Endometrium (tissue), 2 donors: Measurements from ENCODE around the gene ETS2.
"Not testable (repeated sequence)": the region's sequence is repeated elsewhere in the genome, so short reads cannot be mapped to it uniquely, and the experiment has no call there.

Source experiments
- FAIRE-seq: peaks from 2 replicates; lab custom pipeline; 2012; peaks lifted over from hg19 to GRCh38; lab: Jason Lieb, UNC
- donor health status: control.
- donor health status: control.

ETS2 gene

GRCh38 chr21:38839328-38840286, 33.9 kb downstream of the ETS2 start:
- no peak for FAIRE-seq

DNA sequence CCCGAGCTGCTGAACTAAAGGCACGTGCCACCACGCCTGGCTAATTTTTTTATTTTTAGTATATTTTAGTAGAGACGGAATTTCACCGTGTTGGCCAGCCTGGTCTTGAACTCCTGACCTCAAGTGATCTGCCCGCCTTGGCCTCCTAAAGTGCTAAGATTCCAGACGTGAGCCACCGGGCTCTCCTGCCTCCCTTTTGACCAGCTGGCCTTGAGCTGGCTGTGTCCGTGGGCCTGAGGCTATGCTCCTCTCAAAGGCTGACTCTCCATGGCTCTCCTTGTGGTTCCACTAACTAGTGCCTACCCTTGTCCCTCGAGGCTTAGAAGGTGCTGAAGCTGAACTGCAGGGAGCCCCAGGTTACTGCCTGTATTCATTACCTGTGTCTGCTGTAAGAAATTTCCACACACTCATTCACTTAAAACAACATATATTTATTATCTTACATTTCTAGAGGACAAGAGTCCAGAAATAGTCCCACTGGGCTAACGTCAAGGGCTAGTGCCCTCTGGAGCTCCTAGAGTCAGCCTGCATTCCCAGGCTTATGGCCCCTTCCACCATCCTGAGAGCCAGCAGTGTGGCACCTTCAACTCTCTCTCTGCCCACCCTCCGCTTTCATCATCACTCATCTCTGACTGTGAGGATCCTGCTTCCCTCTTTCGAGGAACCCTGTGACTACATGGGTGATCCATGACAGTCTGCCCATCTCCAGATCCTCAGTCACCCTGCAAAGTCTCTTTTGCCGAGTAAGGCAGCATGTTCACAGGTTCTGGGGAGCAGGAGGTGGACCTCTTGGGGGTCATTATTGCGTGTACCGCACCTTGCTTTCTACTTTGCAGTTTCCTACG, 34.9 kb downstream of the ETS2 start:
- no peak for FAIRE-seq

GRCh38 chr21:38841472-38841871, 35.7 kb downstream of the ETS2 start:
- no peak for FAIRE-seq

DNA sequence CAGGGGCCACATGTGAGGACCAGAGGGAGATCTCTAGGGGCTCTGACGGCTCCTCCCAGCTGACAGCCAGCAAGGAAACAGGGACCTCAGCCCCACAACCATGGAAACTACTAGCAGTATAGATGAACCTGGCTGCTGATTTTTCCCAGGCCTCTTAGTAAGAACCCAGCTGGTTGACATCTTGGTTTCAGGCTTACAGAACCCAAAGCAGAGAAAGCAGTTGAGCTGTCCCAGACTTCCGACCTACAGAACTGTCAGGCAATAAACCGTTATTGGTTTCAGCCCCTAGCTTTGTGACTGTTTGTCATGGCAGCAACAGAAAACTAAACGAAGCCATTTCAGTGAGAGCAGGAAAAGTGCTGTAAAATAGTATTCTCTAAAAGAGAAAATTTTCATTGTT, 36.4 kb downstream of the ETS2 start:
- no peak for FAIRE-seq

DNA sequence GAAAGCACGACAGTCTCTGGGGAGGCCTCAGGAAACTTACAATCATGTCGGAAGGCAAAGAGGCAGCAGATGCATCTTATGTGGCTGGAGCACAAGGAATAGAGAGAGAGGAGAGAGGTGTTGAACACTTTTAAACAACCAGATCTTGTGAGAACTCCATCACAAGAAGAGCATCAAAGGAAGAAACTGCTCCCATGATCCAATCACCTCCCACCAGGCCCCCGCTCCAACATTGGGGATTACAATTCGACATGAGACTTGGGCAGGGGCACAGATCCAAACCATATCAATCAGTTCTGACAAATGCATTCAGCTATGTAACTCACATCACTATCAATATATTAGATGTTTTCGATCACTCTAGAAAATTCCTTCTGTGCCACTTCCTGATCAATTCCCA, 37.6 kb downstream of the ETS2 start:
- no peak for FAIRE-seq

- no peak for FAIRE-seq
Observed at GRCh38 chr21:38843806-38844503, 38.2 kb downstream of the ETS2 start.

- not testable (repeated sequence) for FAIRE-seq
Observed at GRCh38 chr21:38845374-38845773, 39.6 kb downstream of the ETS2 start.

DNA sequence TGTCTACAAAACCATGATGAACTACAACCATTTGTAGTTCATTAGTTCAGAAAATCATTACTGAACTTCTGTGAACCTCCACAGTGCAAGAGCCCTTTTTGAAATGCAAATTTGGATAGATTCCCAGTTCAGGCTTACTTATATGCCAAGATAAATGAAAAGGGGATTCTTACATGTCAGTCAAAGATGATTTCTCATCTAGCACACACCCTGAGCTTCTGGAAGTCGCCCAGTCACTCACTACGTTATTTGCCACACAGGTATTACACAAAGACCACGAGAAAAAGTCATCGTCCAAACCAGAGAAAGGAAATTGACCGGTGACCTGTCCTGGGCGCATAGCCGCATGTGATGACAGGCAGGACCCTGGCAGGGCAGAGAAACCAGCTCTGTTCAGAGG, 41.8 kb downstream of the ETS2 start:
- no peak for FAIRE-seq

- FAIRE-seq, result no peak
Observed at GRCh38 chr21:38848187-38848609, 42.5 kb downstream of the ETS2 start.

- FAIRE-seq, result no peak
Observed at GRCh38 chr21:38849776-38850175, 44.0 kb downstream of the ETS2 start.

- no peak for FAIRE-seq
Observed at GRCh38 chr21:38850277-38850951, 44.7 kb downstream of the ETS2 start.

DNA sequence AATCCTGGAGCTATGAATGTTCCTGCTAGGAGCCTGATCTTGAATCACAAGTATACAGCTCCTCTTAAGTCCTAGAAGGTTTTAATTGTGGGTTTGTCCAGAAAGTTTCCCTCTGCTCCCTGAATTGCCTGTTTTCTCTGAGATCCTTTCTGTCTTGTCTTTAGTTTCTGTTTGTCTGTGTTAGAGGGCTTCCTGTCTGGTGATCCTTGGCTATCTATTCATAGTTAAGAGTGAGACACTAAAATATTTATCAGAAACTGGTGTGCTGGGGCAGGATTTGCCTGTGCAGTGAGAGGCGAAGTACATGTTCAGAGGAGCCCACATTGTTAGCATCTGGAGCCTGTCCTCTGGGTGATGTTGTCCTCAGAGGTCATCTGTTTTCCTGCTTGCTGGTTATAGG, 45.4 kb downstream of the ETS2 start:
- FAIRE-seq, result no peak

GRCh38 chr21:38852278-38852677, 46.5 kb downstream of the ETS2 start:
- no peak for FAIRE-seq

- no peak for FAIRE-seq
Observed at GRCh38 chr21:38852708-38853107, 47.0 kb downstream of the ETS2 start.

DNA sequence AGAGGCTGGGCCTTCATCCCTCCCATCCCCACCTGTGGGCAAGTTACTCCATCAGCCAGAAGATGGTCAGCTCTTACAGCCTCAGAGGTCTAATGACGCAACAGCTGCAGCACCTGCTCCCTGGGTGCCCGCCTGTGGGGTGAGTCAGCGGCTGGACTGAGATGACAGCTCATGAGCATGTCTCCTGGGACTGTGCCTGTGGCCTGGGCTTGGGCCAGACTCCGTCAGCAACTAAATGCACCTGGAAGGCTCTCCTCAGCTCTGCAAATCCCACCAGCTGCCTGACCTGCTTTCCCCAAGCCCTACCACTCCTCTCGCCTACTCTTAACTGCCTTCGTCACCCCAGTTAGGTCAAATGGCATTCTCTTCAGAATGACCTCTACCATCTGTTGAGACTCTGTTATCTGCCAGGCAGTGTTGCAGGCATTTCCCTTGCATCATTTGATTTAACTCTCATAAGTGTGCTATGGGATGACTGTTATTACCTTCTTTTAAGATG, 47.7 kb downstream of the ETS2 start:
- FAIRE-seq, result no peak

DNA sequence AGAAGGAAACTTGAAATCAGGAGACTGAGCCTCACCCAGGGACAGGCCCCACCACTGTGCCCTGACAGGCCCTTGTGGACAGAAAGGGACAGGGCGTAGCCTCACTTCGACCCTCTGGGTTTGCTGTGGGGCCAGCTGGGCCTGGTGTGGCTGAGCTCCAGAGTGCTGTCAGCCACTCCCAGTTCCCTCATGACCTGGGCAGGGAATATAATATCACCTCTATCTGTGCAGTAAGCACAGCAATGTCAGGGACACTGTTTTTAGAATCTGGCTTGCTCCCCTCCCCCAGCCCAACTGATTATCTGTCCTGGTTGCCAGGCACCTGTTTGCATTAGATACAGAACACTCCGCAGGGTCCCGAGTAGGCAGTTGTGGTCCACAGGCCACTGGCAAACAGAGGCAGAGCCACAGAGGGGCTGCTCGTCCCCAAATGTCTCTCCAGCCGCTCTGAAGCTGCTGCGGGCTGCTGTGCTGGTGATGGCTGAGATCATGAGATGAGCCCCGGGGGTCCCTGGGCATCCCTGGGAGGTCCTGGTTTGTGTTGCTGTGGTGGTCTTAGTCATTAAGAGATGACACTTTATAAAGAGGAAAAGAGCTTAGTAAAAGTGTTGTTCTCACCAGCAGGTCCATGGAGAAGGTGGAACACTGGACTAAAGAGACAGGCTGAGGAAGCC, 51.6 kb downstream of the ETS2 start:
- no peak for FAIRE-seq

GRCh38 chr21:38858026-38858811, 52.5 kb downstream of the ETS2 start:
- no peak for FAIRE-seq

- no peak for FAIRE-seq
Observed at GRCh38 chr21:38858812-38859205, 53.1 kb downstream of the ETS2 start.

DNA sequence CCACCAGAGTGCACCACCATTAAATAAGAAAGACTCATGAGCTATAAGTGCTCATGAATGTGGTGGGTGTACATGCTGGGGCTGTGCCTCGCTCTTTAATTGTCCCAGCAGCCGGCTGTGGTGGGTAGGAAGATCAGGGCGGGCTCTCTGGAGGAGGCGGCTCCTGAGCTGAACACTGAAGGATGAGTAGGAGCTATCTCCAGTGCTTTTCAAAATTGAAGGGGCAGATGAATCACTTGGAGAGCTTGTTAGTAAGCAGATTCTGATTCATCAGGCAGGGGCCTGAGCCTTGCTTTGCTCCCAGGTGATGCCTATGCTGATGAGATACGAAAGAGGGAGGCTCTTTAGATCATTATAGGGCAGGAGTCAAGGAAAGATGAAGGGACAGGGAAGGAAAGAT, 54.1 kb downstream of the ETS2 start:
- no peak for FAIRE-seq

DNA sequence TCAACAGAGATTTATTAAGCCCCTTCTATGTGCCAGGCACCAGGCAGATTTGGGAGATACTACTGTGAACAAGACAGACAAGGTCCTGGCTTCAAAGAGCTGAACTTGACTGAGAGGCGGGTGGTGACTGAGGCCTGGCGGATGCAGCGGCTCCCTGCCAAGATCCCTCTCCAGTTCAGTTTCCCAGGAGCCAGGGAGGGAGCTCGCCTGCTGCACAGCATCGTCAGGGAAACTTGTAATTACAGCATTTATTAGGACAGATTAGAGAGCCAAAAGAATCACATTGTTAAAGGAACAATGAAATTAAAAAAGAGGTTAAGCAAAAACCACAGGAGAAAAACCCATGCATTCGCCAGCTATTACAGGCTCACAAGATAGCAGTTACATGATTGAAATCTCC, 55.3 kb downstream of the ETS2 start:
- FAIRE-seq, result no peak
